HepG2 (cell line): ENCODE results near the gene TMBIM4. TPM values are rescaled to one million over a fixed set of nuclear protein-coding genes. Genes with fewer than 3 reads are reported as not detected.

Source experiments
- ATAC-seq: fragments of 200-7000 bp; cut with Tn5 transposase; 3 replicates; pipeline ENCODE4 v1.9.1; 2020; ENCODE audit warnings: mild to moderate bottlenecking, moderate library complexity
- BruUV-seq: library from RNA; stranded (reverse); fragments of 400-500 nt; replicated peaks from 2 replicates; lab custom pipeline; 2021; lab: Mats Ljungman, UMichigan
- CTCF ChIA-PET: fragments of 300-600 bp; formaldehyde crosslinking; extraction: SDS; loops from one replicate; lab custom pipeline; 2021; ENCODE audit warnings: low total read pairs, inconsistent platforms, low intra/inter-chr PET ratio; lab: Yijun Ruan, JAX
- POLR2A ChIA-PET: fragments of 350-600 bp; sonication (Branson Sonifier 250); formaldehyde crosslinking; loops from one replicate; lab custom pipeline; 2020; ENCODE audit warnings: antibody characterized with exemption, inconsistent platforms; lab: Yijun Ruan, JAX
- DNase-seq: peaks from one replicate; pipeline ENCODE4 v3.0.0-alpha.2; 2015; ENCODE audit warnings: low spot score
- FAIRE-seq: peaks from 3 replicates; lab custom pipeline; 2011; peaks lifted over from hg19 to GRCh38; lab: Jason Lieb, UNC
- H2AFZ ChIP-seq: one replicate; pipeline ENCODE4 v1.6.1; 2011; ENCODE audit warnings: low read length, inconsistent platforms
- H3K27ac ChIP-seq: fragments of 300-600 bp; 3 replicates; pipeline ENCODE4 v1.8.0; 2011; ENCODE audit warnings: mixed run types, mild to moderate bottlenecking, mixed read lengths, low read length, inconsistent platforms; ENCODE audit not compliant: insufficient read depth; ENCODE audit errors: extremely low read length
- H3K27me3 ChIP-seq, 2 experiments: fragments of 200-600 bp in 1 of 2; 2 replicates in 1 of 2; 3 replicates in 1 of 2; pipeline versions ENCODE4 v1.6.0 to v1.8.0; 2011; ENCODE audit warnings: low read length in 2 of 2, mild to moderate bottlenecking in 2 of 2, moderate library complexity in 2 of 2, inconsistent platforms in 1 of 2; ENCODE audit not compliant: insufficient read depth in 2 of 2, control insufficient read depth in 1 of 2
- H3K36me3 ChIP-seq, 2 experiments: fragments of 200-600 bp in 1 of 2; replicated peaks in 1 of 2; 2 replicates in 1 of 2; 3 replicates in 1 of 2; pipeline versions ENCODE4 v1.5.1 to v1.8.0; 2011; ENCODE audit warnings: low read length in 2 of 2, inconsistent platforms in 1 of 2; ENCODE audit not compliant: insufficient read depth in 2 of 2, control insufficient read depth in 1 of 2
- H3K4me1 ChIP-seq: 2 replicates; pipeline ENCODE4 v1.5.1; 2012; ENCODE audit warnings: low read length, inconsistent platforms; ENCODE audit not compliant: insufficient read depth
- H3K4me2 ChIP-seq: 2 replicates; pipeline ENCODE4 v1.6.0; 2011; ENCODE audit warnings: low read depth, low read length, inconsistent platforms
- H3K4me3 ChIP-seq, 3 experiments: fragments of 200-600 bp in 1 of 3; sonication (generic), shearing (Covaris generic) in 1 of 3; replicated peaks in 1 of 3; 2 replicates each; pipeline ENCODE4 v1.5.1; 2011 to 2016; ENCODE audit warnings: low read length in 3 of 3, inconsistent platforms in 2 of 3, low read depth in 2 of 3, mild to moderate bottlenecking in 2 of 3, control low read depth in 1 of 3, mixed read lengths in 1 of 3; ENCODE audit not compliant: insufficient read depth in 1 of 3
- H3K79me2 ChIP-seq: one replicate; pipeline ENCODE4 v1.6.1; 2011; ENCODE audit warnings: low read length, inconsistent platforms; ENCODE audit not compliant: insufficient read depth
- H3K9ac ChIP-seq: 2 replicates; pipeline ENCODE4 v1.6.0; 2011; ENCODE audit warnings: mild to moderate bottlenecking, low read depth, low read length, inconsistent platforms; ENCODE audit not compliant: insufficient read depth
- H3K9me3 ChIP-seq: 2 replicates; pipeline ENCODE4 v1.5.1; 2012; ENCODE audit warnings: mild to moderate bottlenecking, low read length
- H4K20me1 ChIP-seq: 2 replicates; pipeline ENCODE4 v1.6.0; 2011; ENCODE audit warnings: inconsistent platforms, mild to moderate bottlenecking, low read length, moderate library complexity; ENCODE audit not compliant: insufficient read depth
- AGO2 ChIP-seq: fragments of 200-400 bp; formaldehyde crosslinking; optimal IDR thresholded peaks from 2 replicates; pipeline ENCODE3; 2017; ENCODE audit warnings: mild to moderate bottlenecking, low read depth, low read length, moderate library complexity
- DR1 ChIP-seq: sonication (generic); formaldehyde crosslinking; IDR thresholded peaks from 2 replicates; pipeline ENCODE4 v1.8.0; 2021; ENCODE audit warnings: mild to moderate bottlenecking, missing genetic modification reagents, inconsistent platforms
- HOXD1 ChIP-seq: sonication (generic); formaldehyde crosslinking; IDR thresholded peaks from 2 replicates; pipeline ENCODE4 v1.5.0; 2020; ENCODE audit warnings: missing genetic modification reagents
- ISL2 ChIP-seq: sonication (generic); formaldehyde crosslinking; IDR thresholded peaks from 2 replicates; pipeline ENCODE4 v1.5.0; 2020; ENCODE audit warnings: missing genetic modification reagents
- MAFG ChIP-seq: sonication (generic); formaldehyde crosslinking; IDR thresholded peaks from 2 replicates; pipeline ENCODE4 v1.5.1; 2020; ENCODE audit warnings: mild to moderate bottlenecking, missing genetic modification reagents
- MBD4 ChIP-seq: IDR thresholded peaks from 2 replicates; pipeline ENCODE4 v1.6.1; 2012; ENCODE audit warnings: low read length, inconsistent platforms, borderline replicate concordance
- SRF ChIP-seq: IDR thresholded peaks from 2 replicates; pipeline ENCODE4 v1.6.1; 2011; ENCODE audit warnings: mild to moderate bottlenecking, low read depth, low read length, moderate library complexity
- YY1 ChIP-seq: IDR thresholded peaks from 2 replicates; pipeline ENCODE4 v1.6.1; 2011; ENCODE audit warnings: low read length, low read depth, moderate library complexity, mild to moderate bottlenecking; ENCODE audit not compliant: insufficient read depth, insufficient replicate concordance
- ZNF124 ChIP-seq: sonication (generic); formaldehyde crosslinking; IDR thresholded peaks from 2 replicates; pipeline ENCODE4 v1.4.0; 2020; ENCODE audit warnings: missing genetic modification reagents
- ZNF549 ChIP-seq: sonication (generic); formaldehyde crosslinking; IDR thresholded peaks from 2 replicates; pipeline ENCODE4 v1.5.0; 2020; ENCODE audit warnings: missing genetic modification reagents
- ZNF792 ChIP-seq: IDR thresholded peaks from 2 replicates; pipeline ENCODE4 v1.6.1; 2016
- ZNF841 ChIP-seq: sonication (generic); formaldehyde crosslinking; IDR thresholded peaks from 2 replicates; pipeline ENCODE4 v1.8.1; 2023; ENCODE audit warnings: missing genetic modification reagents, borderline replicate concordance
- ZSCAN20 ChIP-seq: sonication (generic); formaldehyde crosslinking; IDR thresholded peaks from 2 replicates; pipeline ENCODE4 v1.4.0; 2020; ENCODE audit warnings: missing genetic modification reagents, mild to moderate bottlenecking, borderline replicate concordance
- in situ Hi-C: cut with HindIII; loops from 2 replicates; pipeline ENCODE4 v1.10.0; 2017; ENCODE audit warnings: low pct_unique_long_range_greater_than_20kb; ENCODE audit not compliant: extremely low pct_ligation_motif_present
- intact Hi-C: fragments of 100-400 bp; cut with micrococcal nuclease; formaldehyde crosslinking; loops from one replicate; pipeline ENCODE4 v1.10.0; 2022; ENCODE audit not compliant: unreplicated experiment
- polyA plus RNA-seq, 8 experiments: library from polyadenylated mRNA; depleted of rRNA in 3 of 8; stranded (reverse) in 7 of 8; unstranded in 1 of 8; fragments of >200 nt; fragmentation: Illumina TruSeq in 4 of 8; extraction: Trizol in 4 of 8; gene quantifications; 2 replicates each; pipeline versions ENCODE4 v1.2.1 to v1.2.3, GENCODE V29; 2011 to 2016; ENCODE audit warnings: low read depth in 4 of 8, missing spikeins in 1 of 8, mixed read lengths in 1 of 8; ENCODE audit not compliant: insufficient read depth in 1 of 8
- total RNA-seq, 5 experiments: library from RNA; depleted of rRNA; stranded (reverse); fragments of >200 nt; fragmentation: Illumina TruSeq; extraction: Trizol; gene quantifications; 2 replicates each; pipeline ENCODE4 v1.2.3, GENCODE V29; 2016; ENCODE audit warnings: low read depth in 1 of 5
- TF ChIP-seq, protein P1 (sequence below): sonication (generic); formaldehyde crosslinking; IDR thresholded peaks from 2 replicates; pipeline ENCODE4 v1.4.0; 2020; ENCODE audit warnings: missing genetic modification reagents, borderline replicate concordance
- TF ChIP-seq, protein P2 (sequence below): sonication (generic); formaldehyde crosslinking; IDR thresholded peaks from 2 replicates; pipeline ENCODE4 v1.4.0; 2020; ENCODE audit warnings: missing genetic modification reagents
- TF ChIP-seq, protein P3 (sequence below): sonication (generic); formaldehyde crosslinking; IDR thresholded peaks from 2 replicates; pipeline ENCODE4 v1.9.0; 2021; ENCODE audit warnings: missing genetic modification reagents, mild to moderate bottlenecking, borderline replicate concordance

The TMBIM4 gene
- total and polyA plus RNA-seq, 2 of the 13 experiments (the other 11 are each of a cell fraction or from before 2014, with no cell fraction given) = 60.5 to 67.7 TPM

DNA sequence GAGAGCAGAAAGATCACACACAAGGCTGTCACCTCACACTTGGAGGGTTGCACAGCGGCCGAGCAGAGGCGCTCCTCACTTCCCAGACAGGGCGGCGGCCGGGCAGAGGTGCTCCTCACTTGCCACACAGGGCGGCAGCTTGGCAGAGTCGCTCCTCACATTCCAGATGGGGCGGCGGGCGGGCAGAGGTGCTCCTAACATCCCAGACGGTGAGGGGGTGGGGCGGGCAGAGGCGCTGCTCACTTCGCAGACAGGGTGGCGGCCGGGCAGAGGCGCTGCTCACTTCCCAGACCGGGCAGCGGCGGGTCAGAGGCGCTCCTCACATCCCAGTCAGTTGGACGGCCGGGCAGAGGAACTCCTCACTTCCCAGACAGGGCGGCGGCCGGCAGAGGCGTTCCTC lies 9.1 kb downstream of the TMBIM4 start (continued):
- TF ChIP-seq, protein P1, sequence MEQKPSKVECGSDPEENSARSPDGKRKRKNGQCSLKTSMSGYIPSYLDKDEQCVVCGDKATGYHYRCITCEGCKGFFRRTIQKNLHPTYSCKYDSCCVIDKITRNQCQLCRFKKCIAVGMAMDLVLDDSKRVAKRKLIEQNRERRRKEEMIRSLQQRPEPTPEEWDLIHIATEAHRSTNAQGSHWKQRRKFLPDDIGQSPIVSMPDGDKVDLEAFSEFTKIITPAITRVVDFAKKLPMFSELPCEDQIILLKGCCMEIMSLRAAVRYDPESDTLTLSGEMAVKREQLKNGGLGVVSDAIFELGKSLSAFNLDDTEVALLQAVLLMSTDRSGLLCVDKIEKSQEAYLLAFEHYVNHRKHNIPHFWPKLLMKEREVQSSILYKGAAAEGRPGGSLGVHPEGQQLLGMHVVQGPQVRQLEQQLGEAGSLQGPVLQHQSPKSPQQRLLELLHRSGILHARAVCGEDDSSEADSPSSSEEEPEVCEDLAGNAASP (CRISPR knock-in tag) = no peak
- TF ChIP-seq ZNF841 = no peak
- no peak for TF ChIP-seq ZSCAN20 (CRISPR knock-in tag)
- no peak for TF ChIP-seq MAFG (CRISPR knock-in tag)
- TF ChIP-seq SRF = no peak

DNA sequence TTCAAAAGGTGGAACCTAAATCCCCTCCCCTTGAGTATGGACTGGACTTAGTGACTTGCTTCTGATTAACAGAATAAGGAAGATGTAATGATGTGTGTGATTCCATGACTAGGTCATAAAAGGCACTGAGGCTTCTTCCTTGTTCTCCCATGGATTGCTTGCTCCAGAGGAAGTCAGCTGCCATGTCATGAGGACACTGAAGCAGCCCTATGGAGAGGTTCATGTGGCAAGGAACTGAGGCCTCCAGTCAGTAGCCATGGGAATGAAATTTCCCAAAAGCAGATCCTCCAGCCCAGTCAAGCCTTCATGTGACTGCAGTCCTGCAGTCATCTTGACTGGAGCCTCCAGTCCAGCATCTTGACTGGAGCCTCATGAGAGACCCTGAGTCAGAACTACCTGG lies 10.7 kb downstream of the TMBIM4 start:
- Histone ChIP-seq H3K36me3 (no peaks in the 10 kb centered on the region), H3K4me2 (no peak overlapping the region), H3K79me2 (peaks cover 6% of the 10 kb centered on the region), H3K27me3 (no peaks in the 10 kb centered on the region), H3K27ac (no peak overlapping the region), H2AFZ (no peak overlapping the region), H3K9ac (no peak overlapping the region), H3K4me1 (no peaks in the 10 kb centered on the region), H3K4me3 (no peak overlapping the region), H3K9me3 (no peaks in the 10 kb centered on the region), H4K20me1 (no peaks in the 10 kb centered on the region)
- ChIA-PET POLR2A (interaction anchor here (2.3 kb wide), 1 partner anchor 10 kb away, joined by 14 read pairs; the partner anchor contains the start of gene TMBIM4), CTCF (no interaction called here)
- intact Hi-C loops (no loop called here), in situ Hi-C loops (no loop called here)
- ATAC-seq = no peak
- TF ChIP-seq ISL2 (no peak), HOXD1 (CRISPR knock-in tag) (no peak), ZNF124 (CRISPR knock-in tag) (no peak), DR1 (CRISPR knock-in tag) (no peak), ZNF792 (CRISPR knock-in tag) (no peak), YY1 (no peak), MBD4 (no peak), ZNF549 (CRISPR knock-in tag) (no peak), AGO2 (no peak)
- TF ChIP-seq, protein P2, sequence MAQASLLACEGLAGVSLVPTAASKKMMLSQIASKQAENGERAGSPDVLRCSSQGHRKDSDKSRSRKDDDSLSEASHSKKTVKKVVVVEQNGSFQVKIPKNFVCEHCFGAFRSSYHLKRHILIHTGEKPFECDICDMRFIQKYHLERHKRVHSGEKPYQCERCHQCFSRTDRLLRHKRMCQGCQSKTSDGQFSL = no peak
- TF ChIP-seq, protein P3, sequence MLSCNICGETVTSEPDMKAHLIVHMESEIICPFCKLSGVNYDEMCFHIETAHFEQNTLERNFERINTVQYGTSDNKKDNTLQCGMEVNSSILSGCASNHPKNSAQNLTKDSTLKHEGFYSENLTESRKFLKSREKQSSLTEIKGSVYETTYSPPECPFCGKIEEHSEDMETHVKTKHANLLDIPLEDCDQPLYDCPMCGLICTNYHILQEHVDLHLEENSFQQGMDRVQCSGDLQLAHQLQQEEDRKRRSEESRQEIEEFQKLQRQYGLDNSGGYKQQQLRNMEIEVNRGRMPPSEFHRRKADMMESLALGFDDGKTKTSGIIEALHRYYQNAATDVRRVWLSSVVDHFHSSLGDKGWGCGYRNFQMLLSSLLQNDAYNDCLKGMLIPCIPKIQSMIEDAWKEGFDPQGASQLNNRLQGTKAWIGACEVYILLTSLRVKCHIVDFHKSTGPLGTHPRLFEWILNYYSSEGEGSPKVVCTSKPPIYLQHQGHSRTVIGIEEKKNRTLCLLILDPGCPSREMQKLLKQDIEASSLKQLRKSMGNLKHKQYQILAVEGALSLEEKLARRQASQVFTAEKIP (CRISPR knock-in tag) = no peak
- DNase-seq = no peak
- BruUV-seq = no TSS peak
- FAIRE-seq = no peak
